ENCODE measurements around the gene MARS2. TPM values are rescaled to one million over a fixed set of nuclear protein-coding genes. Genes with fewer than 3 reads are reported as not detected.
"Not testable (repeated sequence)": the region's sequence is repeated elsewhere in the genome, so short reads cannot be mapped to it uniquely, and the experiment has no call there.

MARS2 gene
- total RNA-seq, 2 experiments from 2014 or later: 7.5 to 8.8 TPM

GRCh38 chr2:197677056-197677455 is 28.1 kb upstream of the MARS2 start:
- H3K27ac Mint-ChIP-seq: no peak overlapping the region
- DNase-seq: no peak
- H3K4me1 Mint-ChIP-seq (ENCODE audit: low read depth): no peaks in the 10 kb centered on the region
- intact Hi-C loops (cut with micrococcal nuclease): no loop called here
- no peaks in the 10 kb centered on the region for H3K36me3 Mint-ChIP-seq (ENCODE audit: low read depth)
- no peak overlapping the region for H3K4me3 Mint-ChIP-seq
- H3K27me3 Mint-ChIP-seq (ENCODE audit: low read depth): peaks cover 2% of the 10 kb centered on the region
- CTCF ChIA-PET: no interaction called here
- no peaks in the 10 kb centered on the region for H3K9me3 Mint-ChIP-seq

GRCh38 chr2:197677483-197677882 is 27.7 kb upstream of the MARS2 start:
- CTCF ChIA-PET: no interaction called here
- no peak overlapping the region for H3K4me3 Mint-ChIP-seq
- DNase-seq: no peak
- no peaks in the 10 kb centered on the region for H3K9me3 Mint-ChIP-seq
- H3K27ac Mint-ChIP-seq: no peak overlapping the region
- H3K4me1 Mint-ChIP-seq (ENCODE audit: low read depth): no peaks in the 10 kb centered on the region
- no peaks in the 10 kb centered on the region for H3K36me3 Mint-ChIP-seq (ENCODE audit: low read depth)
- H3K27me3 Mint-ChIP-seq (ENCODE audit: low read depth): peaks cover 2% of the 10 kb centered on the region
- intact Hi-C loops (cut with micrococcal nuclease): no loop called here

GRCh38 chr2:197695206-197695605 is 10.0 kb upstream of the MARS2 start:
- intact Hi-C loops (cut with micrococcal nuclease); DNase-seq; H3K4me1 Mint-ChIP-seq (ENCODE audit: low read depth); H3K4me3 Mint-ChIP-seq; H3K27me3 Mint-ChIP-seq (ENCODE audit: low read depth); H3K36me3 Mint-ChIP-seq (ENCODE audit: low read depth); H3K9me3 Mint-ChIP-seq; CTCF ChIA-PET; H3K27ac Mint-ChIP-seq: not testable (repeated sequence)

- H3K9me3 Mint-ChIP-seq; H3K27me3 Mint-ChIP-seq (ENCODE audit: low read depth); intact Hi-C loops (cut with micrococcal nuclease); H3K4me3 Mint-ChIP-seq; H3K4me1 Mint-ChIP-seq (ENCODE audit: low read depth); H3K36me3 Mint-ChIP-seq (ENCODE audit: low read depth); DNase-seq; H3K27ac Mint-ChIP-seq; CTCF ChIA-PET: not testable (repeated sequence)
Measured at GRCh38 chr2:197695971-197696370, 9.2 kb upstream of the MARS2 start.

GRCh38 chr2:197696571-197696970 is 8.6 kb upstream of the MARS2 start:
- H3K36me3 Mint-ChIP-seq (ENCODE audit: low read depth); CTCF ChIA-PET; H3K9me3 Mint-ChIP-seq; intact Hi-C loops (cut with micrococcal nuclease); H3K27me3 Mint-ChIP-seq (ENCODE audit: low read depth); H3K4me1 Mint-ChIP-seq (ENCODE audit: low read depth); H3K27ac Mint-ChIP-seq; H3K4me3 Mint-ChIP-seq; DNase-seq: not testable (repeated sequence)

- H3K4me1 Mint-ChIP-seq (ENCODE audit: low read depth); CTCF ChIA-PET; H3K4me3 Mint-ChIP-seq; DNase-seq; H3K27ac Mint-ChIP-seq; H3K36me3 Mint-ChIP-seq (ENCODE audit: low read depth); H3K9me3 Mint-ChIP-seq; H3K27me3 Mint-ChIP-seq (ENCODE audit: low read depth): not testable (repeated sequence)
- intact Hi-C loops (cut with micrococcal nuclease): loop anchor here (10.0 kb wide), 3 partner anchors 235 to 775 kb away; partner anchors contain the start of gene PGAP1
Measured at GRCh38 chr2:197699724-197700123, 5.4 kb upstream of the MARS2 start.

GRCh38 chr2:197700960-197701359 is 4.2 kb upstream of the MARS2 start:
- Mint-ChIP-seq H3K4me3 (no peak overlapping the region), H3K27ac (no peak overlapping the region), H3K9me3 (no peaks in the 10 kb centered on the region), H3K27me3 (ENCODE audit: low read depth) (peaks cover 1% of the 10 kb centered on the region), H3K36me3 (ENCODE audit: low read depth) (no peaks in the 10 kb centered on the region), H3K4me1 (ENCODE audit: low read depth) (peaks cover 9% of the 10 kb centered on the region)
- intact Hi-C loops (cut with micrococcal nuclease): loop anchor here (10.0 kb wide), 3 partner anchors 234 to 776 kb away; partner anchors contain the start of gene PGAP1
- no peak for DNase-seq
- CTCF ChIA-PET: no interaction called here

GRCh38 chr2:197704434-197705120 is 592 bp upstream of the MARS2 start:
- intact Hi-C loops (cut with micrococcal nuclease): loop anchor here (1.0 to 10.0 kb wide), 13 partner anchors 100 to 1753 kb away; partner anchors contain the start of genes CCDC150, COQ10B, HSPE1 and MOB4
- Mint-ChIP-seq H3K27me3 (ENCODE audit: low read depth) (no peaks in the 10 kb centered on the region), H3K27ac (peak overlapping the region; percentile 80), H3K4me1 (ENCODE audit: low read depth) (peaks cover 30% of the 10 kb centered on the region), H3K9me3 (no peaks in the 10 kb centered on the region), H3K4me3 (peak overlapping the region; percentile 72), H3K36me3 (ENCODE audit: low read depth) (peaks cover 14% of the 10 kb centered on the region)
- no peak for DNase-seq
- CTCF ChIA-PET: no interaction called here

- CTCF ChIA-PET: interaction anchor here (0.6 to 3.8 kb wide), 9 partner anchors 8 to 176 kb away, joined by 3 to 22 read pairs (median 3); no protein-coding TSS in a partner anchor
- Mint-ChIP-seq H3K4me3 (peak overlapping the region; percentile 72), H3K27me3 (ENCODE audit: low read depth) (no peaks in the 10 kb centered on the region), H3K4me1 (ENCODE audit: low read depth) (peaks cover 37% of the 10 kb centered on the region), H3K9me3 (no peaks in the 10 kb centered on the region), H3K27ac (peak overlapping the region; percentile 61), H3K36me3 (ENCODE audit: low read depth) (peaks cover 22% of the 10 kb centered on the region)
- DNase-seq: peak; percentile 43
- intact Hi-C loops (cut with micrococcal nuclease): loop anchor here (1.0 to 10.0 kb wide), 12 partner anchors 98 to 1751 kb away; partner anchors contain the start of genes CCDC150, COQ10B, HSPE1 and MOB4
Measured at GRCh38 chr2:197705912-197706838, 1.0 kb downstream of the MARS2 start.

- CTCF ChIA-PET: interaction anchor here (0.6 to 3.8 kb wide), 9 partner anchors 9 to 410 kb away, joined by 3 to 22 read pairs (median 3); no protein-coding TSS in a partner anchor
- no peak for DNase-seq
- Mint-ChIP-seq H3K27me3 (ENCODE audit: low read depth) (no peaks in the 10 kb centered on the region), H3K9me3 (no peaks in the 10 kb centered on the region), H3K4me3 (peak overlapping the region; percentile 72), H3K36me3 (ENCODE audit: low read depth) (peaks cover 26% of the 10 kb centered on the region), H3K4me1 (ENCODE audit: low read depth) (peaks cover 42% of the 10 kb centered on the region), H3K27ac (no peak overlapping the region)
- intact Hi-C loops (cut with micrococcal nuclease): loop anchor here (1.0 to 10.0 kb wide), 9 partner anchors 70 to 1750 kb away; partner anchors contain the start of genes PGAP1 and SATB2
Measured at GRCh38 chr2:197706839-197707207, 1.7 kb downstream of the MARS2 start.

GRCh38 chr2:197707316-197708213 is 2.4 kb downstream of the MARS2 start:
- Mint-ChIP-seq H3K27me3 (ENCODE audit: low read depth) (no peaks in the 10 kb centered on the region), H3K4me3 (peak overlapping the region; percentile 72), H3K9me3 (no peaks in the 10 kb centered on the region), H3K4me1 (ENCODE audit: low read depth) (peaks cover 42% of the 10 kb centered on the region), H3K27ac (no peak overlapping the region), H3K36me3 (ENCODE audit: low read depth) (peaks cover 26% of the 10 kb centered on the region)
- intact Hi-C loops (cut with micrococcal nuclease): loop anchor here (1.0 to 10.0 kb wide), 10 partner anchors 70 to 1750 kb away; partner anchors contain the start of genes PGAP1 and SATB2
- CTCF ChIA-PET: interaction anchor here (0.6 to 3.8 kb wide), 8 partner anchors 59 to 409 kb away, joined by 3 to 22 read pairs (median 3); no protein-coding TSS in a partner anchor
- DNase-seq: no peak

All from activated naive CD4-positive, alpha-beta T cell treated with anti-CD3 and anti-CD28 coated beads for 36 hours (primary cell).